ENCODE measurements around the gene SNED1.

Gene SNED1

DNA sequence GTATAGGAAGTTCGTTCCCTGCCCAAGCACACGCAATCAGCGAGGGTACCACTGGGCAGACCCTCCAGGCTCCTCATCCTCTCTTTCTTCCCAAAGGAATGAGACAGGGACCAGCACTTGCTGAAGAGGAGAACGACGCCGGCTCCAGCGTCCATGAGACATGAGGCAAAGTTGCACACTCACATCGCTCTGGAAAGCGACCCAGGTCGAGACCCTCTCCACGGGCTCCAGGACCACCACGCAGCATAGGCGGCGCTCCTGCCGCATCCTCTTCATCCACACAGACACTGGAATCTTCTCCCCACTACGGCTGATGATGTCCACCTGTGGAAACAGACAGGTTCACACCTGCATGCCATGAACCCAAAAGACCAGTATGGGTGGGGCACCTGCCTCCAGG is 140.1 kb downstream of the SNED1 start:
- no peaks in the 10 kb centered on the region for H3K4me1 ChIP-seq (ENCODE audit: control insufficient read depth, insufficient read depth, low read length)
- no peaks in the 10 kb centered on the region for H3K27me3 ChIP-seq (ENCODE audit: control insufficient read depth, insufficient read depth, low read length)
- peaks cover 72% of the 10 kb centered on the region for H3K36me3 ChIP-seq (ENCODE audit: control insufficient read depth, insufficient read depth, low read length)
- no peak overlapping the region for H3K9ac ChIP-seq (ENCODE audit: low read depth, low read length)
- no peak overlapping the region for H3K27ac ChIP-seq (ENCODE audit: low read depth, low read length)
- no peak overlapping the region for H3K4me3 ChIP-seq (ENCODE audit: low read depth, low read length)
- H3K9me3 ChIP-seq (ENCODE audit: control insufficient read depth, insufficient read depth, low read length), result no peaks in the 10 kb centered on the region

- H3K27ac ChIP-seq (ENCODE audit: low read depth, low read length), result no peak overlapping the region
- no peaks in the 10 kb centered on the region for H3K9me3 ChIP-seq (ENCODE audit: control insufficient read depth, insufficient read depth, low read length)
- no peak overlapping the region for H3K4me3 ChIP-seq (ENCODE audit: low read depth, low read length)
- H3K27me3 ChIP-seq (ENCODE audit: control insufficient read depth, insufficient read depth, low read length), result no peaks in the 10 kb centered on the region
- H3K36me3 ChIP-seq (ENCODE audit: control insufficient read depth, insufficient read depth, low read length), result peaks cover 64% of the 10 kb centered on the region
- no peak overlapping the region for H3K9ac ChIP-seq (ENCODE audit: low read depth, low read length)
- H3K4me1 ChIP-seq (ENCODE audit: control insufficient read depth, insufficient read depth, low read length), result no peaks in the 10 kb centered on the region
Observed at GRCh38 chr2:241139531-241140444, 141.4 kb downstream of the SNED1 start.

- H3K27me3 ChIP-seq (ENCODE audit: control insufficient read depth, insufficient read depth, low read length), result no peaks in the 10 kb centered on the region
- no peak overlapping the region for H3K4me3 ChIP-seq (ENCODE audit: low read depth, low read length)
- H3K9me3 ChIP-seq (ENCODE audit: control insufficient read depth, insufficient read depth, low read length), result no peaks in the 10 kb centered on the region
- H3K9ac ChIP-seq (ENCODE audit: low read depth, low read length), result no peak overlapping the region
- H3K27ac ChIP-seq (ENCODE audit: low read depth, low read length), result no peak overlapping the region
- no peaks in the 10 kb centered on the region for H3K4me1 ChIP-seq (ENCODE audit: control insufficient read depth, insufficient read depth, low read length)
- H3K36me3 ChIP-seq (ENCODE audit: control insufficient read depth, insufficient read depth, low read length), result peaks cover 57% of the 10 kb centered on the region
Observed at GRCh38 chr2:241140445-241140840, 142.0 kb downstream of the SNED1 start.

DNA sequence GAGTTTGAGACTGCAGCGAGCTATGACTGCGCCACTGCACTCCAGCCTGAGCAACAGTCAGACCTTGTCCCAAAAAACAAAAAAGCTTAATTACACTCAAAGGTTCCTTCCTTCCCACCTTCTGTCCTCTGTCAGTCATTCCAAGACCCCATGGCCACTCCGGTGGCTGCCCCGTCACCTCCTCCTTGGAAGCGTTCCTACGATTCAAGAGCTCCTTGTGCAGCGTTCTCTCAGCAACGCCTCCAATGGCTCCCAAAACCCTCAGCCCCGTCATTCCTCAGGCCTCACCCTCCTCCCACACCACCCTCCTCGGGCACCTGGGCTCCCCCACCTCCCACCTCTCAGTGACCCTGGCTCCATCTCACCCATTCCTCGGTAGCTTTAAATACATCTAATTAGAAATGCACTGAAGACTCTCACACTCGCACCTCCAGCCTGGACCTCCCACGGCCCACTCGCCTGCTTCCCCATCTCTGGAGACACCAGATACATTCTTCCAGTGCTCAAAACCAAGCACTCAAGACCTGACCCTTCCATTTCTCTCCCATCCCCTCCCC is 142.9 kb downstream of the SNED1 start:
- Histone ChIP-seq H3K4me3 (ENCODE audit: low read depth, low read length) (no peak overlapping the region), H3K27me3 (ENCODE audit: control insufficient read depth, insufficient read depth, low read length) (no peaks in the 10 kb centered on the region), H3K4me1 (ENCODE audit: control insufficient read depth, insufficient read depth, low read length) (no peaks in the 10 kb centered on the region), H3K9me3 (ENCODE audit: control insufficient read depth, insufficient read depth, low read length) (no peaks in the 10 kb centered on the region), H3K27ac (ENCODE audit: low read depth, low read length) (no peak overlapping the region), H3K36me3 (ENCODE audit: control insufficient read depth, insufficient read depth, low read length) (peaks cover 49% of the 10 kb centered on the region), H3K9ac (ENCODE audit: low read depth, low read length) (no peak overlapping the region)

- Histone ChIP-seq H3K27ac (ENCODE audit: low read depth, low read length) (no peak overlapping the region), H3K27me3 (ENCODE audit: control insufficient read depth, insufficient read depth, low read length) (no peaks in the 10 kb centered on the region), H3K4me3 (ENCODE audit: low read depth, low read length) (no peak overlapping the region), H3K9me3 (ENCODE audit: control insufficient read depth, insufficient read depth, low read length) (no peaks in the 10 kb centered on the region), H3K4me1 (ENCODE audit: control insufficient read depth, insufficient read depth, low read length) (no peaks in the 10 kb centered on the region), H3K36me3 (ENCODE audit: control insufficient read depth, insufficient read depth, low read length) (peaks cover 41% of the 10 kb centered on the region), H3K9ac (ENCODE audit: low read depth, low read length) (no peak overlapping the region)
Observed at GRCh38 chr2:241142063-241142462, 143.6 kb downstream of the SNED1 start.

- H3K36me3 ChIP-seq (ENCODE audit: control insufficient read depth, insufficient read depth, low read length), result peaks cover 37% of the 10 kb centered on the region
- H3K27ac ChIP-seq (ENCODE audit: low read depth, low read length), result no peak overlapping the region
- H3K27me3 ChIP-seq (ENCODE audit: control insufficient read depth, insufficient read depth, low read length), result no peaks in the 10 kb centered on the region
- no peak overlapping the region for H3K4me3 ChIP-seq (ENCODE audit: low read depth, low read length)
- no peaks in the 10 kb centered on the region for H3K9me3 ChIP-seq (ENCODE audit: control insufficient read depth, insufficient read depth, low read length)
- no peak overlapping the region for H3K9ac ChIP-seq (ENCODE audit: low read depth, low read length)
- no peaks in the 10 kb centered on the region for H3K4me1 ChIP-seq (ENCODE audit: control insufficient read depth, insufficient read depth, low read length)
Observed at GRCh38 chr2:241142593-241142992, 144.2 kb downstream of the SNED1 start.
